ENCODE data around the gene ZNF30.
"Not testable (repeated sequence)": the region's sequence is repeated elsewhere in the genome, so short reads cannot be mapped to it uniquely, and the experiment has no call there.

ZNF30 gene

GRCh38 chr19:34984287-34984686 lies 57.6 kb downstream of the ZNF30 start:
- peaks cover 3% of the 10 kb centered on the region for H3K36me3 Mint-ChIP-seq (ENCODE audit: insufficient read depth)
- H3K4me3 Mint-ChIP-seq = no peak overlapping the region
- no peaks in the 10 kb centered on the region for H3K9me3 Mint-ChIP-seq
- no peaks in the 10 kb centered on the region for H3K27me3 Mint-ChIP-seq
- peak overlapping the region in 1 of 2 donors; percentile 5 for H3K27ac Mint-ChIP-seq
- H3K4me1 Mint-ChIP-seq (ENCODE audit: low read depth in 2 of 2) = peaks cover 9% of the 10 kb centered on the region in 2 donors
- ATAC-seq (replicated peaks) (no peak), DNase-seq (no peak)

DNA sequence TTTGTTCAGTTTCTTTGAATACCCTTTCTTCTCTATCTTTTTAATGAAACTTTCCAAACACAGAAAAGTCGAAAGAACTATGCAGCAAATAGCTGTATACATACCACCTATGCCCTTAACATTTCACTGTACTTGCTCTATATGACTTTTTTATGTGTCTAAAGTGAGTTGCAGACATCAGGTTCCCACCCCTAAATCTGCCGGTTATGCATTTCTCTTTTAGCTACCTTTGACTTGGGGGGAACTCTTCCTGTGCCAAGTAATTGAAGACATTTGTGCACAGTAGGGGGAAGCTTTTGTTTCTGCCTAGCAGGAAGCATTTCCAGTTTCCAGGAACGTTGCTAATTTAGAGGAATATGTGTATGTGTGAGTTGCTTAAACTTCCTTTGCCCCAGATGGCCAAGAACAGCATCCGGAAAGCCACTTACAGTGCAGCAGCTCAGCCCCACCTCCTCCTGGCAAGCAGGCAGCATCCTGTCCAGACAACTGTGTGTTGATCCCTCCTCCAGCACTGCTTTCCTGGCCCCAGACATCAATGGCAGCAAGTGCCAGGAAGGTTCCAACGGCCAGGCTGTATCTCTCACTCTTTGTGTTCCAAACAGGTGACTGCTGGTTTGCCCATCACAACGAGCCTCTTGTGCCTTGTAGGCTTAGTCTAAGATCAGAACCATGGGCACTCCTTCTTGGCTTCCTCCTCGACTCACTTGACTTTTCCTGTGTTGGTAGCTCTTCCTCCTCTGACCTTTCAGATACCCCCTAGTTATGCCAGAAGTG lies 58.7 kb downstream of the ZNF30 start:
- ATAC-seq (replicated peaks) (peak; percentile 65), DNase-seq (no peak)
- H3K27me3 Mint-ChIP-seq = no peaks in the 10 kb centered on the region
- peaks cover 3% of the 10 kb centered on the region for H3K36me3 Mint-ChIP-seq (ENCODE audit: insufficient read depth)
- peak overlapping the region; percentile 45 to 65 for H3K27ac Mint-ChIP-seq
- peaks cover 9% of the 10 kb centered on the region in 2 donors for H3K4me1 Mint-ChIP-seq (ENCODE audit: low read depth in 2 of 2)
- H3K9me3 Mint-ChIP-seq = no peaks in the 10 kb centered on the region
- peak overlapping the region; percentile 25 to 44 for H3K4me3 Mint-ChIP-seq

GRCh38 chr19:34988119-34988518 lies 61.4 kb downstream of the ZNF30 start:
- DNase-seq (no peak), ATAC-seq (replicated peaks) (no peak)
- H3K9me3 Mint-ChIP-seq = no peaks in the 10 kb centered on the region
- H3K27me3 Mint-ChIP-seq = no peaks in the 10 kb centered on the region
- no peak overlapping the region for H3K4me3 Mint-ChIP-seq
- peaks cover 9 to 14% of the 10 kb centered on the region in 2 donors for H3K4me1 Mint-ChIP-seq (ENCODE audit: low read depth in 2 of 2)
- peaks cover 3% of the 10 kb centered on the region for H3K36me3 Mint-ChIP-seq (ENCODE audit: insufficient read depth)
- H3K27ac Mint-ChIP-seq = peak overlapping the region in 1 of 2 donors; percentile 54

DNA sequence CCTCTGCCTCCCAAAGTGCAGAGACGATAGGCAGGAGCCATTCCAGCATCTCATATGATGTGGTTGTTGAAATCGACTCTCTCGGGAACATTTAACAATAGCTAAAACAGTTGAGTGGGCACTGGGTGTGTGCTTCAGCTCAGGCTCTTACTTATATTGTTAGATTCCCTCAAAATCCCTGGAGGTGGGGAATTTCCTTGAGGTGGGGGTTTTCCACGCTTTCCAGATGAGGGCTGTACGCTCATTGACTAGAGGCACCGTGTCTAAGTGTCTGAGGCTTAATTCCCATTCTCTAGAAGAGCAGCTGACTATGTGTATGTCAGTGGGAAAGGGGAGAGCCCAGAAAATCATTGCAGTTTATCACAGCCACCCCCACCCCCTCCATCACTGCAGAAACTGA lies 62.6 kb downstream of the ZNF30 start:
- no peaks in the 10 kb centered on the region for H3K27me3 Mint-ChIP-seq
- DNase-seq (no peak), ATAC-seq (replicated peaks) (no peak)
- H3K36me3 Mint-ChIP-seq (ENCODE audit: insufficient read depth) = peaks cover 3% of the 10 kb centered on the region
- H3K27ac Mint-ChIP-seq = no peak overlapping the region
- H3K9me3 Mint-ChIP-seq = no peaks in the 10 kb centered on the region
- H3K4me1 Mint-ChIP-seq (ENCODE audit: low read depth in 2 of 2) = peaks cover 9 to 22% of the 10 kb centered on the region in 2 donors
- no peak overlapping the region for H3K4me3 Mint-ChIP-seq

DNA sequence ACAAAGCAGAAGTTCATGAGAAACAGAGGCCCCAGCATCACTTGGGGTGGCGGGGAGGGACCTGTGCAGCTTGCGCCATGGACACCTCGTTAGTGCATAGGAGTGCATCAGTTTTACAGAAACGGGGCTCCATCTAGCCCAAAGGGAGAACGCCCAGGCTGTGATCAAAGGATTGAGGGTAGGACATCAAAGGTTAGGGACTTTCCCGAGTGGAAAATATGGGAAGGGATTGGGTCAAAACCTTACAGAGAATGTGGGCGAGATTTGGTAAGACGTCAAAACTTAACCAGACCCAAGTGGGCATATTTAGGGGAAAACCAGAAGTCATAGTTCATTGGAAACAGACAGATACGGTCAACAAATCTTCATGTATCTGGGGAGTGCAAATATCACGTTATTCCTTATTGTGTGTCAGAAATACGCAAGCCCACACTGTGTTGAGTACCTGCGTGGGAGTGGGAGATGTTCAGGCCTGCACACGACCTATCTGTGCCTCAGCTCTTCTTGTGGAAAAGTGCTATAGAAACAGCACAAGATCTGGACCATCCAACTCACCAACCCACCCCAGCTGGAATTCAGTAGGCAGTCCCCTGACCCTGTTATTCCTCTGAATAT lies 64.0 kb downstream of the ZNF30 start:
- Mint-ChIP-seq H3K27ac (no peak overlapping the region), H3K27me3 (no peaks in the 10 kb centered on the region), H3K9me3 (no peaks in the 10 kb centered on the region), H3K4me1 (ENCODE audit: low read depth in 2 of 2) (peaks cover 3 to 16% of the 10 kb centered on the region in 2 donors), H3K4me3 (no peak overlapping the region), H3K36me3 (ENCODE audit: insufficient read depth) (peaks cover 3% of the 10 kb centered on the region)
- no peak for DNase-seq
- no peak for ATAC-seq (replicated peaks)

GRCh38 chr19:34991542-34992333 lies 65.0 kb downstream of the ZNF30 start:
- Mint-ChIP-seq H3K27ac (no peak overlapping the region), H3K9me3 (no peaks in the 10 kb centered on the region), H3K36me3 (ENCODE audit: insufficient read depth) (peaks cover 3% of the 10 kb centered on the region), H3K4me3 (peak overlapping the region in 1 of 2 donors; percentile 59), H3K27me3 (no peaks in the 10 kb centered on the region), H3K4me1 (ENCODE audit: low read depth in 2 of 2) (peaks cover under 1 to 16% of the 10 kb centered on the region in 2 donors)
- DNase-seq (no peak), ATAC-seq (replicated peaks) (no peak)

DNA sequence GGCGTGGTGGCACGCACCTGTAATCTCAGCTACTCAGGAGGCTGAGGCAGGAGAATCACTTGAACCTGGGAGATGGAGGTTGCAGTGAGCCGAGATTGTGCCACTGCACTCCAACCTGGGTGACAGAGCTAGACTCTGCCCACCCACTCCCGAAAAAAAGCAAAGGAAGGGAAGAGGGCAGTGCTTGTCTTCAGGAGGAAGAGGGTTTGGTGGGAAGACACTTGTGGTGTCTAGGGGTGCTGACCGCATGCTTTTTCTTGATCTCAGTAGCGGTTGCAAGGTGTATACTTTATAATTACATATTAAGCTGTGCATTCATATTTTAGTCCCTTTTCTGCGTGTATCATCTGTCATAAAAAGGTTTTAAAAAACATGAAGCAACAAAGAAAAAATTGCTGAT lies 65.9 kb downstream of the ZNF30 start:
- not testable (repeated sequence) for H3K36me3 Mint-ChIP-seq (ENCODE audit: insufficient read depth); H3K27me3 Mint-ChIP-seq; H3K9me3 Mint-ChIP-seq; H3K27ac Mint-ChIP-seq; DNase-seq
- Mint-ChIP-seq H3K4me3 (peak overlapping the region in 1 of 2 donors; percentile 59), H3K4me1 (ENCODE audit: low read depth in 2 of 2) (peaks cover 9 to 25% of the 10 kb centered on the region in 2 donors)
- ATAC-seq (replicated peaks) = peak; percentile 71

GRCh38 chr19:34994286-34994642 lies 67.6 kb downstream of the ZNF30 start:
- ATAC-seq (replicated peaks) (no peak), DNase-seq (no peak)
- peaks cover 6% of the 10 kb centered on the region for H3K36me3 Mint-ChIP-seq (ENCODE audit: insufficient read depth)
- H3K4me3 Mint-ChIP-seq = no peak overlapping the region
- no peaks in the 10 kb centered on the region for H3K9me3 Mint-ChIP-seq
- H3K27me3 Mint-ChIP-seq = no peaks in the 10 kb centered on the region
- no peak overlapping the region for H3K27ac Mint-ChIP-seq
- H3K4me1 Mint-ChIP-seq (ENCODE audit: low read depth in 2 of 2) = peaks cover 17 to 37% of the 10 kb centered on the region in 2 donors

Measured in effector memory CD8-positive, alpha-beta T cell (primary cell).